ENCODE results near the gene NSD1.

NSD1 gene

DNA sequence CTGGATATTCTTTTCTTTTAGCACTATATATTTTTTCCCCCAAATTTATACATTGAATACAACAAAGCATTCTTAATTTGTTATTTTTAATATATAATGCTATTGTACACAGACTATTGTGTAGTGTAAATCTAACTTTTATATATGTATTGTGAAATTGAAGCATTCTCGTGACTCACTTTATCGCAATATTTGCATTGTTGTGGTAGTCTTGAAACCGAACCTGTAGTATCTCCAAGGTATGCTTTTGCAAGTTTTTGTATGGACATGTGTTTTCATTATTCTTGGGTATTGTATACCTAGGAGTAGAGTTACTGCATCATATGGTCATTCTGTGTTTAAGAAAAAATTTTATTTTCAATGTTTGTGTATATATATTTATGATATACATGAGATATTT is 49.6 kb downstream of the NSD1 start:
- no peak for DNase-seq

DNA sequence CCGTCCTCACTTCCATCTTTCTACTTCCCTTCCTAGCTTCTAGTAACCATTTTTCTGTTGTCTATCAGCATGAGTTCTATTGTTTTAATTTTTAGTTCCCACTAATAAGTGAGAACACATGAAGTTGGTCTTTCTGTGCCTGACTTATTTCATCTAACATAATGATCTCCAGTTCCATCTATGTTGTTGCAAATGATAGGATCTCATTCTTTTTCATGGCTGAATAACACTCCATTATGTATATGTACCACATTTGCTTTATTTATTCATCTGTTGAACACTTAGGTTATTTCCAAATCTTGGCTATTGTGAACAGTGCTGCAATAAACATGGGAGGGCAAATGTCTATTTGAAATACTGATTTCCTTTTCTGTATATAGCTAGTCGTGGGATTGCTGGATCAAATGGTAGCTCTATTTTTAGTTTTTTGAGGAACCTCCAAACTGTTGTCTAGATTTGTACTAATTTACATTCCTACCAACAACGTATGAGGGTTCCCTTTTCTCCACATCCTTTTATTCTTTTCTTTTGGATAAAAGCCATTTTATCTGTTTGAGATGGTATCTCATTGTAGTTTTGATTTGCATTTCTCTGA is 50.3 kb downstream of the NSD1 start:
- no peak for DNase-seq

DNA sequence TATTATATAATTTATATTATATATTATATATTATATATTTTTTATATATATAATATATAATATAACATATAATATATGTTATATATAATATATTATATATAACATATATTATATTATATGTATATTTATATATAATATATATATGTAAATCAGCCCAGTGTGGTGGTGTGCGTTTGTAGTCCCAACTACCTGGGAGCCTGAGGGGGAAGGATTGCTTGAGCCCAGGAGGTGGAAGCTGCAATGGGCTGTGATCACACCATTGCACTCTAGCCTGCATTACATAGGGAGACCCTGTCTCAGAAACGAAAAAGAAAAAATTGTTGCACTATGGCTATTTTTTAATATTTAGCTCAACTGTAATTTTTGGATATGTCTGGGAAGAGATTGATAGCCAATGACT is 52.4 kb downstream of the NSD1 start:
- DNase-seq: no peak

DNA sequence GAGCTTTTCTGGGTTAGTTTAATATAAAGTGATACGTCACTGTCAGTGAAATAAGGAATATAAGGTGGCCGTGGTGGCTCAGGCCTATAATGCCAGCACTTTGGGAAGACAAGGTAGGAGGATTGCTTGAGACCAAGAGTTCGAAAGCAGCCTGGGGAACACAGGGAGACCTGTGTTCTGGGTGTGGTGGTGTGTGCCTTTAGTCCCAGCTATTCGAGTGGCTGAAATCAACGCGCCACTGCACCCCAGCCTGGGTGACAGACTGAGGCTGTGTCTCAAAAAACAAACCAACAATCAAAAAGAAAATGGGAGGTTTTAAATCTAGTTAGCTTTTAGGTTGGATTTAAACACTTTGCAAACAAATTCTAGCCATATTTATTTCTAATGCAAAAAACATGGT is 53.1 kb downstream of the NSD1 start:
- DNase-seq: no peak

DNA sequence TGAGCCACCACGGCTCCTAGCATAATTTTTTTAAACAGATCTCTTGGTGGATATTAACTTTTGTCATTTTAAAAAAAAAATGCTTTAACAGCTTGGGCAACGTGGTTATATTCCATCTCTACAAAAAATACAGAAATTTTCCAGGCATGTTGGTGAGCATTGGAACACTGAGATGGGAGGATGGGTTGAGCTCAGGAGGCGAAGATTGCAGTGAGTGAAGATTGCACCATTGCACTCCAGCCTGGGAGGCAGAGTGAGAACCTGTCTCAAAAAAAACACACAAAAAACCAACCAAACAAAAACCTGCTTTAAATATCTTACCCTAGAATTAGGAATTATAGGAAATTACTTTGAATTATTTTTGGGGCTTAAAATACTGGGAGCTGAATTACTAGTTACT is 55.2 kb downstream of the NSD1 start:
- no peak for DNase-seq

DNA sequence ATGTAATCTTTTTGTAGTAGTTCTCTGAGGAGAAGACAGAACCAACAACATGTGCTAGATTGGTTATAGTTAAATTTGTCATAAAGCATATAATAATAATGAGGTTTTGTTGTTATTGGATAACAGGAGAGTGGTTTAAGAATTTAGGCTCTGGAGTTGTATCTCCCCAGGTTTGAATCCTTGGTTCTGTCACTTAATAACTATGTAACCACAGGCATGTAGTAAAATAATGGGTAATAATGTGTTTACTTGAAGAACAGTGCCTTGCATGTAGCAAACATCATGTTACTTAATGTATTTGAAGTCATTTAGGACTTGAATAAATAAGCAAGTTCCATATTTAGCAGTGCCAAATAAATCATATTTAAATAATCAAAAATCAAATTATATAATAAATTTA is 55.8 kb downstream of the NSD1 start:
- no peak for DNase-seq

DNA sequence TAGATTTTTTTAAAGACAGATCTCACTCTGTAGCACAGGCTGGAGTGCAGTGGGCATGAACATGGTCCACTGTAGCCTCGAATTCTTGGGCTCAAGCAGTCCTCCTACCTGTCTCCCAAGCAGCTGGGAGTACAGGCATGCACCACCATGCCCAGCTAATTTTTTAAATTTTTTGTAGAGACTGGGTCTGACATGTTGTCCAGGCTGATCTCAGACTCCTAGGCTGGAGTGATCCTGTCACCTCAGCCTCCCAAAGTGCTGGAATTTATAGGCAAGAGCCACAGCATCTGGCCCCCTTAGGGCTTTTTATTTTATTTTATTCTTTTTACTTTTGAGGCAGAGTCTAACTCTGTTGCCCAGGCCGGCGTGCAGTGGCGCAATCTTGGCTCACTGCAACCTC is 56.4 kb downstream of the NSD1 start:
- DNase-seq: no peak

DNA sequence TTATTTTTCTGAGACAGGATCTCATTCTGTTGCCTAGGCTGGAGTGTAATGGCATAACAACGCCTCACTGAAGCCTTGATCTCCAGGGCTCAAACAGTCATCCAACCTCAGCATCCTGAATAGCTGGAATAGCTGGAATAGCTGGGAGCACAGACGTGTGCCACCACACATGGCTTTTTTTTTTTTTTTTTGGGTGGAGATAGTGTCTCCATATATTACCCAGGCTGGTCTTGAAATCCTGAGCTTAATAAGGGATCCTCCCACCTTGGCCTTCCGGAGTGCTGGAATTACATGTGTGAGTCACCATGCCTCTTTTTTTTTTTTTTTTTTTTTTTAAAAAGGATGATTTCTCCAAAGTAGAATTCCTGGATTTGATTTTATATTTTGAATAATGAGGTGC is 60.7 kb downstream of the NSD1 start:
- DNase-seq: no peak

DNA sequence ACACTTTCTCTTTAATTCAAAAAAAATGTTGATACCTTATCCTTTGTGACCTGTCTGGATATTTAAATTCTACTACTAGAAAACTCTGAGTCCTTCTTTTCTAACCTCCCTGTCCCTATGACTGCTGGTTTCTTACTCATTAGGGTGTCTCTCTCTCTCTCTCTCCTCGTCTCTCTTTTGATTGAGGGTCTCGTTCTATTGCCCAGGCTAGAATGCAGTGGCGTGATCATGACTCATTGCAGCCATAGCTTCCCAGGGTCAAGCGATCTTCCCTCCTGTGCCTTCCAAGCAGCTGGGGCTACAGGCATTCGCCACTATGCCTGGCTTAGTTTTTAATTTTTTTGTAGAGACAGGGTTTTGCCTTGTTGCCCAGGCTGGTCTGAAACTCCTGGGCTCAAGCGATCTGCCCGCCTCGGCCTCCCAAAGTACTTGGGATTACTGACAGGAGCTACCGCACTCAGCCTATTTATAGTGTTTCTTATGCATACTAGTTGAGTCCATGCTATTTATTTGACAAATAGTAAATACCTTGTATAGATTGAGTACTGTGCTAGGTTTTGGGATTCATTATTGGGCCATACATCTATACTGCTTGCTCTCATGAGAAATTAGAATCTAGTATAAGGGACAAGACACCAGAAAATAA is 61.9 kb downstream of the NSD1 start:
- no peak for DNase-seq

DNA sequence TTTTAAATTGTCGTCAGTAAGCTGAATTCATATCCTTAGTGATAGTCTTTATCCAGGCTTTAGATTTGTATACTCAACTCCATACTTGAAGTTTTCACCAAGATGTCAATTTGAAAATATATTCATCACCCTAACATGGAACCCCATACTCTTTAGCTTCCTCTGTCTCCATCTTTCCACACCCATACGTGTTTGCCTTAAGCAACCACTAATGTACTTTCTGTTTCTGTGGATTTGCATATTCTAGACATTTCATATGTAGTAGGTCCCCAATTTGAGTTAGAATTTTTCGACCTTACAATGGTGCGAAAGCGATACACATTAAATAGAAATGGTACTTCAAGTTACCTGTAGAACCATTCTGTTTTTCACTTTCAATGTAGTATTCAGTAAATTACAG is 65.2 kb downstream of the NSD1 start:
- DNase-seq: no peak

DNA sequence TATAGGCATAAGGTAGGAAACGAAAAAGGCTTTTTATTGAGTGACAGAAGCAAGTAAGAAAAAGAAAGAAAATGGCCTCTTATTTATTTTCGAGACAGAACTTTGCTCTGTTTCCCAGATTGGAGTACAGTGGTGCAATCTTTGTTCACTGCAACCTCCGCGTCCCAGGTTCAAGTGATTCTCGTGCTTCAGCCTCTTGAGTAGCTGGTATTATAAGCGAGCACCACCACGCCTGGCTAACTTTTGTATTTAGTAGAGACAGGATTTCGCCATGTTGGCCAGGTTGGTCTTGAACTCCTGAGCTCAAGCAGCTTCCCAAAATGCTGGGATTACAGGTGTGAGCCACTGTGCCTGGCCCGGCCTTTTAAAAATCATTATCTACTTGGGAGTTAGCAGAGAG is 70.7 kb downstream of the NSD1 start:
- DNase-seq: no peak

DNA sequence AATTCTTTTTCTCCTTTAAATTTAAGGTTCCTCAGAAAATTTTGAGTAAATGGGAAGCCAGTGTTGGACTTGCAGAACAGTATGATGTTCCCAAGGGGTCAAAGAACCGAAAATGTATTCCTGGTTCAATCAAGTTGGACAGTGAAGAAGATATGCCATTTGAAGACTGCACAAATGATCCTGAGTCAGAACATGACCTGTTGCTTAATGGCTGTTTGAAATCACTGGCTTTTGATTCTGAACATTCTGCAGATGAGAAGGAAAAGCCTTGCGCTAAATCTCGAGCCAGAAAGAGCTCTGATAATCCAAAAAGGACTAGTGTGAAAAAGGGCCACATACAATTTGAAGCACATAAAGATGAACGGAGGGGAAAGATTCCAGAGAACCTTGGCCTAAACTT is 76.0 kb downstream of the NSD1 start:
- DNase-seq: no peak

DNA sequence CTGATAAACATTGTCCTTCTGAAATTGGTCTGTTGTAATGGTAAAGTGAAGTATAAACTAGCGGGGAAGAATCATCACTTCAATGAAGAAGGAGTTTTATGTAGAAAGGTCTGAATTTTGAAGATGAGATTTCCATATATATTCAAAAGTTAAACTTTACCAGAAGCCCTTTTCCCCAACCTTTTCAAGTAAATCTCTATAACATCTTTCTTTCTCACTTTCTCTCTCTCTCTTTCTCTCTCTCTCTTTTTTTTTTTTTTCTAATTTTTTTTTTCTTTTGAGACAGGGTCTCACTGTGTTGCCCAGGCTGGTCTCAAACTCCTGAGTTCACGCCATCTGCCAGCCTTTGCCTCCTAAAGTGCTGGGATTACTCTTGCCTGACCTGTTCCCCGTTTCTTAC is 78.7 kb downstream of the NSD1 start:
- no peak for DNase-seq

DNA sequence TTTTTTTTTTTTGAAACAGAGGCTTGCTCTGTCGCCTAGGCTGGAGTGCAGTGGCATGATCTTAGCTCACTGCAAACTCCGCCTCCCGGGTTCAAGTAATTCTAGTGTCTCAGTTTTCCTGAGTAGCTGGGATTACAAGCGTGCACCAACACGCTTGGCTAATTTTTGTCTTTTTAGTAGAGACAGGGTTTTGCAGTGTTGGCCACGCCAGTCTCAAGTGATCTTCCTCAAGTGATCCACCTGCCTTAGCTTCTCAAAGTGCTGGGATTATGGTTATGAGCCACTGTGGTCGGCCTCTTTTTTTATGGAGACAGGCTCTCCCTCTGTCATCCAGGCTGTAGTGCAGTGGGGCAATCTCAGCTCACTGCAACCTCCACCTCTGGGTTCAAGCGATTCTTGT is 87.0 kb downstream of the NSD1 start:
- no peak for DNase-seq

DNA sequence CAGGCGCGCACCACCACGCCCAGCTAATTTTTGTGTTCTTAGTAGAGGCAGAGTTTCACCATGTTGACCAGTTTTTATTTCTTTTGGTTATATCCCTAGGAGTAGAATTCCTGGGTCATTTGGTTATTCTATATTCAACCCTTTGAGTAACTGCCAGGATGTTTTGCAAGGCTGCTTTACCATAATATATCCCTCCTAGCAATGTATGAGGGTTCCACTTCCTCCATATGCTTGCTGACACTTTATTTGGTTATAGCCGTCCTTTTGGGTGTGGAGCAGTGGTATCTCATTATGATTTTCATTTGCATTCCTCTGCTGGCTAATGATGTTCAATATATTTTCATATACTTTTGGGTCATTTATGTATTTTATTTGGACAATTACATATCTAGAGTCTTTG is 88.7 kb downstream of the NSD1 start:
- DNase-seq: no peak

DNA sequence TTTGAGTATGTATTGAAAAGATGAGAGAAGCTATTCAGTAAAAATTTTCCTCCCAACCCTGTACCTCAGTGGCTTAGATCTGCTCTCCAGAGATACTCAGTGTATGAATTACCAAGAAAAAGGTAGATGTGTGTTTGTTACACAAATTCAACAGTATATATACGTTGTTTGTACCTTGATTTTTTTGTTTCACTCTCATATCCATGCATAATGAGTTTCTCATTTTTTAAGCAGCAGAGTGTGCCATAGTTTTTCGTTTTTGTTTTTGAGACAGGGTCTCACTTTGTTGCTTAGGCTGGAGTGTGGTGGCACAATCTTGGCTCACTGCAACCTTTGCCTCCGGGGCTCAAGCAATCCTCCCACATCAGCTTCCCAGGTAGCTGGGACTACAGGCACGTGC is 92.2 kb downstream of the NSD1 start:
- no peak for DNase-seq

DNA sequence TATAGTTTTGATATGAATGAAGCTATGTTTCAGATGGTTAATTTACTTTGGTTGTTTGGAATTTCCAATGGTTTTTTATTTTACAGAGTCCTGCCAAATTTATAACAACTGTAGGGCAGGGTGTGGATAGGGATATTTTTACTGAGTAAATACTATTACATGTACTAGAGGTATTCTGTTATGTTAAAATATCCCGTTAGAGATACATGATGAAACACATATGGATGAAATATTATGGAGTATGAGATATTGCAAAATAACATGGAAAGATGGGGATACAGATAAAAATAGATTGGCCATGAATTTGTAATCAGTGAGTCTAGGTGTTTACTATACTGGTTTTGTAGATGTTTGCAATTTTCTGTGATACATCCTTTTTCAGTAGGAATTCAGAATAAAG is 93.3 kb downstream of the NSD1 start:
- no peak for DNase-seq

DNA sequence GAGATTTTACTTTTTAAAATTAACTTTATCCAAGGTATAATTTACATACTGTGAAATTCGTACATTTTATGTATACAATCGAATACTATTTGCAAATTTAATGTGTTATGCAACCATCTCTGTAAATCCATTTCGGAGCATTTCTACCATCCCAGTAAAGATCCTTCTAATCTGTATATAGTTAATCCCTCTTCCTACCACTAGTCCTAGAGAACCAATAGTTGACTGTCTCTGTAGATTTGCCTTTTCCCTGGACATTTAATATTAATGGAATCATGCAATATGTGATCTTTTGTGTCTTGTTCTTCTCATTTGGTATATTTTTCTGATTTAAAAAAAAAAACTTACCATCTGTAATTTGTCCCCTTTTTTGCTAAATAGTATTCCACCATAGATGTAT is 95.2 kb downstream of the NSD1 start:
- no peak for DNase-seq

DNA sequence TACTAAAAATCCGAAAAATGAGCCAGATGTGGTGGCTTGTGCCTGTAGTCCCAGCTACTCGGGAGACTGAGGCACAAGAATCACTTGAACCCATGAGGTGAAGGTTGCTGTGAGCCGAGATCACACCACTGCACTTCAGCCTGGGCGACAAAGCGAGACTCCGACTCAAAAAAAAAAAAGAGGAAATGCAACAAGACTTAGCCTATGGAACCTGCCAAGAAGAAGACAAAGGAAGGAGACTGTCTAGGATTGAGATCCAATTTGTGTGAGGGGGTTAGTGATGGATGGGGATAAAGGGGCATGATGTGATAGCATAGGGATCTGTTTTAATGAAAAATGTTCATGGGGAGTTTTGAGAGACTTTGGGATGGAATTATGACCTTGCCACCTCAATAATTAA is 97.1 kb downstream of the NSD1 start:
- DNase-seq: no peak

DNA sequence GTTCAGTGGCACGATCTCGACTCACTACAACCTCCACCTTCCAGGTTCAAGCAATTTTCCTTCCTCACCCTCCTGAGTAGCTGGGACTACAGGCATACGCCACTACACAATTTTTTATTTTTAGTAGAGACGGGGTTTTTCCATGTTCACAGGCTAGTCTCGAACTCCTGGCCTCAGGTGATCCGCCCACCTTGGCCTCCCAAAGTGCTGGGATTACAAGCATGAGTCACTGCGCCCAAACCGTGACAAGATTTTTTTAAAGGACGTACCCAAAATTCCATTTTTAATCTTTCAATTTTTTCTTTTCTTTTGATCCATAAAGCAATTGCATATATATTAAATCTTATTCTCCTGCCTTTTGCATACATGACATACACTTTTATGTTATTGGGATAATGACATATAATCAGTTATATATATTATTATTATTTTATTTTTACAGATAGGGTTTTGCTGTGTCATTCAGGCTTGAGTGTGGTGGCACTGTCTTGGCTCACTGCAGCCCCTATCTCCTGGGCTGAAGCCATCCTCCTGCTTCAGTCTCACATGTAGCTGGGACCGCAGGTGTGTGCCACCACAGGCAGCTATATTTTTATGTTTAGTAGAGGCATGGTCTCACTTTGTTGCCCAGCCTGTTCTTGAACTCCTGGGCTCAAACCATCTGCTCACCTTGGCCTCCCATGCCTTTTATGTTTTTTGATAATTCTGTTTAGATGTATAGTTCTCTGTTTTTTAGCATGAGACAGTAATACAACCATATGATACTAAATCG is 98.1 kb downstream of the NSD1 start:
- DNase-seq: no peak

DNA sequence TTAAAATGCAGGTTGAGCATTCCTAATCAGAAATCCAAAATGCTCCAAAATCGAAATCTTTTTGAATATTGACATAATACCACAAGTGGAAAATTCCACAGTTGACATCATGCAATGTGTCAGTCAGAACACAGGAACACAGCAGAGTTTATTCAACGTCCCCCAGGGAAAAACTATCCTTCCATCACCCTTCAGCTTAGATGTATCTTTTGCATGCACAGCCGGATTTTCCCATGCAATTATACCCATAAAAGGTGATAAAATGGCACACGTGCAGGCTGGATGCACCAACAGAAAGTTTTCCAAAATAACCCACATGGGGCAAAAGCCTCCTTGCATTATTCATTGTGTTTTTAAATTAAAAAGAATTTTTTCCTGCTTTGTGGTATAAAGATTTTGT is 98.8 kb downstream of the NSD1 start:
- no peak for DNase-seq

DNA sequence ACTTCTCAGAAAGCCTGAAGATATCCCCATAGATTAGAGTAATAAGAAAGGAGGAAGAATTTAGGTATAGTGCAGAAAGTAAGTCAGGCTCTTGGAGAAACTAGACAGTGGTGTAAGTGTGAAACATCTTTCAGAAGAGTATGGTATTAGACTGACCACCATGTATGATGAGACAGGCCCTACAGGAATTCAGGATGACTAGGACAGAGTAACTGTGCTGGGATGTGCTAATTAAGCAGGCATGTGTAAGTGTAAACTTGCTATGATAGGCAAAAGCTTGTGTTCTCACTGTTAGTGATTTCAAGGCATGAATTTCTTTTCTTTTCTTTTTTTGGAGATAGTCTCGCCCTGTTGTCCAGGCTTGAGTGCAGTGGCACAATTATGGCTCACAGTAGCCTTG is 99.2 kb downstream of the NSD1 start:
- DNase-seq: no peak

DNA sequence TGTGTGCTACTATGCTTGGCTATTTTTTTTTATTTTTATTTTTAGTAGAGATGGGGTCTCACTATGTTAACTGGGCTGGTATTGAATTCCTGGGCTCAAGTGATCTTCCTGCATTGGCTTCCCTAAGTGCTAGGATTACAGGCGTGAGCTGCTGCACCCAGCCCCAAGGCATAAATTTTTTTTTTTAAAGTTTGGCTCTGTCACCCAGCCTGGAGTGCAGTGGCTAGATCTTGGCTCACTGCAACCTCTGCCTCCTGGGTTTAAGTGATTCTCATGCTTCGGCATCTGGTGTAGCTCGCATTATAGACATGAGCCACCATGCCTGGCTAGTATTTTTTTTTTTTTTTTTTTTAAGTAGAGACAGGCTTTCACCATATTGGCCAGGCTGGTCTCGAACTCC is 99.6 kb downstream of the NSD1 start:
- DNase-seq: no peak

DNA sequence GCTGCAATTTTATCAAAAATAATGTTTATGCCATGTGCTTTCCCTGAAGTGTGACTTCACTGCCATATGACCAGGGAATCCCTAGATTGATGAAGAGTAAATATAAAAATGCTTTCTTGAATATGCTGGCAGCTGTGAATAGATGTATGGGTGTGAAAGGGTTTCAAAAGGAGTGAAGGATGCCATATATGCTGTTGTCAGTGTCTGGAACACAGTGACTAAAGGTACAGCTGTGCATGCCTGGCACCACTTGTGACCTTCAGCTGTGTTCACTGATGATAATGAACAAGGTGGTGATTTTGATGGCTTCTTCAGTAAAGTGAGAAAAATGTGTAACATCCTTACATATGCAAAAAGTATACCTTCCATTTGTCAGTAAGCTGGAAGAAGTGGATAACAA is 100.2 kb downstream of the NSD1 start:
- DNase-seq: no peak

DNA sequence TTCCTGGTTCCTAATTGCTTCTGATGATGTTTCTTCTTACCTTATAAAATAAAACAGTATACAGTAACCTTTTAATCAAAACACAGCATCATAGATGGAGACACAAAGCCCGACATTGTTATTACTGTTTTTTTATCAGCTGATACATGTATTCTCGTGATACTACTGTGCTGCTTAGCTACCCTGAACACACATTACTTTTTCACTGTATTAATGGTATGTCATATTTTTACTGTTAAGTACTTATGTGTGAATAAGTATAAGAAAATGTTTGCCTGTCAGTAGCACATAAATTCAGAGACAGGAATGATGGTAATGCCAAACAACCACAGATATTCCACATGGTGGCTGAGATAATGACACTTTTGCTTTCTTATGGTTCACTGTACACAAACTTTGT is 101.3 kb downstream of the NSD1 start:
- no peak for DNase-seq

Measured in activated CD4-positive, alpha-beta T cell treated with anti-CD3 and anti-CD28 coated beads, Interleukin-2, amount 50 U/mL, for 1 hour (primary cell).